SK-N-SH (cell line): ENCODE measurements around the gene COX4I1. TPM values are rescaled to one million over a fixed set of nuclear protein-coding genes. Genes with fewer than 3 reads are reported as not detected.

Experiments
- CTCF ChIA-PET: fragments of 300-600, 350-600 bp; formaldehyde crosslinking; extraction: SDS; loops from one replicate; lab custom pipeline; 2021; lab: Yijun Ruan, JAX
- POLR2A ChIA-PET: fragments of 350-600 bp; sonication (Branson Sonifier 250); formaldehyde crosslinking; extraction: SDS; loops from one replicate; lab custom pipeline; 2020; ENCODE audit warnings: antibody characterized with exemption, inconsistent platforms; lab: Yijun Ruan, JAX
- DNase-seq: peaks from one replicate; pipeline ENCODE4 v3.0.0; 2012
- H2AFZ ChIP-seq: fragments of 200-600 bp; sonication (generic); 2 replicates; pipeline ENCODE4 v1.8.1; 2016; ENCODE audit warnings: antibody characterized with exemption, mild to moderate bottlenecking, low read depth
- H3F3A ChIP-seq: fragments of 200-600 bp; sonication (generic); replicated peaks from 2 replicates; pipeline ENCODE3; 2016; ENCODE audit warnings: antibody characterized with exemption, mild to moderate bottlenecking; ENCODE audit not compliant: insufficient read depth
- H3K27ac ChIP-seq, 2 experiments: fragments of 200-500 bp in 1 of 2; fragments of 200-600 bp in 1 of 2; sonication (Bioruptor generic) in 1 of 2; sonication (generic), shearing (Covaris generic) in 1 of 2; 2 replicates each; pipeline versions ENCODE4 v1.5.1 to v1.6.1; 2014 to 2016; ENCODE audit warnings: low read depth in 2 of 2, inconsistent platforms in 1 of 2, low read length in 1 of 2, mild to moderate bottlenecking in 1 of 2, mixed read lengths in 1 of 2
- H3K27me3 ChIP-seq: fragments of 200-600 bp; sonication (generic), shearing (Covaris generic); 2 replicates; pipeline ENCODE4 v1.6.1; 2016; ENCODE audit warnings: mixed run types; ENCODE audit not compliant: insufficient read depth
- H3K36me3 ChIP-seq, 2 experiments: fragments of 200-500 bp in 1 of 2; fragments of 200-600 bp in 1 of 2; sonication (Bioruptor generic) in 1 of 2; sonication (generic) in 1 of 2; replicated peaks in 1 of 2; 2 replicates each; pipeline versions ENCODE3 to v1.5.1; 2014 to 2016; ENCODE audit warnings: low read length in 1 of 2, mild to moderate bottlenecking in 1 of 2; ENCODE audit not compliant: insufficient read depth in 2 of 2, control insufficient read depth in 1 of 2
- H3K4me1 ChIP-seq, 2 experiments: fragments of 200-500 bp in 1 of 2; fragments of 200-600 bp in 1 of 2; sonication (Bioruptor generic) in 1 of 2; sonication (generic), shearing (Covaris generic) in 1 of 2; 2 replicates each; pipeline versions ENCODE4 v1.5.1 to v1.6.1; 2014 to 2016; ENCODE audit warnings: low read depth in 1 of 2, low read length in 1 of 2, mixed run types in 1 of 2; ENCODE audit not compliant: insufficient read depth in 2 of 2, control insufficient read depth in 1 of 2
- H3K4me2 ChIP-seq: fragments of 200-600 bp; sonication (generic), shearing (Covaris generic); 2 replicates; pipeline ENCODE4 v1.6.1; 2017; ENCODE audit warnings: mixed run types
- H3K4me3 ChIP-seq, 2 experiments: fragments of 200-500 bp in 1 of 2; fragments of 200-600 bp in 1 of 2; sonication (Bioruptor generic) in 1 of 2; sonication (generic), shearing (Covaris generic) in 1 of 2; 2 replicates each; pipeline versions ENCODE4 v1.5.1 to v1.8.1; 2014 to 2016; ENCODE audit warnings: low read depth in 2 of 2, inconsistent platforms in 1 of 2, low read length in 1 of 2, mild to moderate bottlenecking in 1 of 2, mixed read lengths in 1 of 2, moderate library complexity in 1 of 2
- H3K79me2 ChIP-seq: fragments of 200-600 bp; sonication (generic); 2 replicates; pipeline ENCODE4 v1.8.1; 2017; ENCODE audit warnings: mild to moderate bottlenecking; ENCODE audit not compliant: insufficient read depth
- H3K9ac ChIP-seq: fragments of 200-600 bp; sonication (generic); 2 replicates; pipeline ENCODE4 v1.6.1; 2017; ENCODE audit warnings: mixed run types
- H3K9me2 ChIP-seq: fragments of 200-600 bp; sonication (generic); 2 replicates; pipeline ENCODE4 v1.6.1; 2017; ENCODE audit warnings: mixed run types
- H3K9me3 ChIP-seq: fragments of 200-600 bp; sonication (generic); 2 replicates; pipeline ENCODE4 v1.6.1; 2017; ENCODE audit warnings: mixed run types, mild to moderate bottlenecking, moderate library complexity
- H4K20me1 ChIP-seq: fragments of 200-600 bp; sonication (generic); 2 replicates; pipeline ENCODE4 v1.6.1; 2017; ENCODE audit warnings: mild to moderate bottlenecking, mixed run types; ENCODE audit not compliant: insufficient read depth
- ELF1 ChIP-seq: IDR thresholded peaks from 2 replicates; pipeline ENCODE4 v1.4.0; 2012
- EP300 ChIP-seq, 2 experiments: IDR thresholded peaks; 2 replicates each; pipeline versions ENCODE4 v1.4.0 to v1.6.1; 2012; ENCODE audit warnings: borderline replicate concordance in 1 of 2, low read depth in 1 of 2, low read length in 1 of 2
- EZH2phosphoT487 ChIP-seq: fragments of 200-600 bp; sonication (generic); IDR thresholded peaks from 2 replicates; pipeline ENCODE4 v1.6.1; 2017; ENCODE audit warnings: low read depth, mixed run types, mild to moderate bottlenecking, antibody characterized with exemption, moderate library complexity, borderline replicate concordance
- FOXJ3 ChIP-seq: sonication (generic); formaldehyde crosslinking; IDR thresholded peaks from 2 replicates; pipeline ENCODE4 v1.5.1; 2020; ENCODE audit warnings: mild to moderate bottlenecking, missing genetic modification reagents
- FOXM1 ChIP-seq: IDR thresholded peaks from 2 replicates; pipeline ENCODE4 v1.4.0; 2012; ENCODE audit warnings: low read depth, mild to moderate bottlenecking
- GABPA ChIP-seq: IDR thresholded peaks from 2 replicates; pipeline ENCODE4 v1.4.0; 2012; ENCODE audit warnings: low read depth, mild to moderate bottlenecking
- GATA2 ChIP-seq: sonication (generic); formaldehyde crosslinking; IDR thresholded peaks from 2 replicates; pipeline ENCODE4 v1.5.0; 2020; ENCODE audit warnings: mild to moderate bottlenecking, missing genetic modification reagents
- JUND ChIP-seq: IDR thresholded peaks from 2 replicates; pipeline ENCODE4 v1.4.0; 2012
- RXRA ChIP-seq: IDR thresholded peaks from 2 replicates; pipeline ENCODE4 v1.4.0; 2012; ENCODE audit warnings: low read depth, mild to moderate bottlenecking, borderline replicate concordance
- TEAD4 ChIP-seq: IDR thresholded peaks from 2 replicates; pipeline ENCODE4 v1.4.0; 2012; ENCODE audit warnings: mild to moderate bottlenecking, borderline replicate concordance; ENCODE audit not compliant: insufficient read depth
- USF1 ChIP-seq: IDR thresholded peaks from 2 replicates; pipeline ENCODE4 v1.4.0; 2012; ENCODE audit warnings: low read depth, borderline replicate concordance
- USF2 ChIP-seq: fragments of 150-350 bp; IDR thresholded peaks from 2 replicates; pipeline ENCODE4 v1.6.1; 2017; ENCODE audit warnings: antibody characterized with exemption, low read length, low read depth, borderline replicate concordance
- WGBS: methylation state at CpG from one replicate; pipeline ENCODE4 v1.1.6; 2017; ENCODE audit warnings: low lambda C conversion rate; 5-methylcytosine and 5-hydroxymethylcytosine counted together
- polyA plus RNA-seq, 3 experiments: library from polyadenylated mRNA; depleted of rRNA; stranded (reverse); fragments of >200 nt; gene quantifications; 2 replicates each; pipeline ENCODE4 v1.2.3, GENCODE V29; 2012

COX4I1 gene
- polyA plus RNA-seq, 1 of the 3 experiments (the other 2 are of a cell fraction): 1,294 TPM

GRCh38 chr16:85784813-85785212 lies 14.7 kb upstream of the COX4I1 start:
- Histone ChIP-seq H3K79me2 (peaks cover 48% of the 10 kb centered on the region; the same call in 1 of the 2 replicates), H3F3A (no peaks in the 10 kb centered on the region), H3K9ac (no peak overlapping the region), H2AFZ (no peak overlapping the region), H3K27me3 (no peaks in the 10 kb centered on the region), H3K9me3 (no peaks in the 10 kb centered on the region), H3K36me3 (peaks cover 24 to 50% of the 10 kb centered on the region in 2 experiments), H3K4me2 (no peak overlapping the region), H3K4me3 (no peak overlapping the region), H3K4me1 (no peaks in the 10 kb centered on the region), H4K20me1 (peaks cover 29% of the 10 kb centered on the region), H3K9me2 (no peaks in the 10 kb centered on the region), H3K27ac (no peak overlapping the region)
- POLR2A ChIA-PET: no interaction called here
- CTCF ChIA-PET: interaction anchor here (2.2 kb wide), 1 partner anchor 37 kb away, joined by 7 read pairs; no protein-coding TSS in a partner anchor
- TF ChIP-seq ELF1 (no peak), USF1 (no peak)
- no peak for DNase-seq
- WGBS: 89% methylated on average over 2 of the region's 2 CpGs

- POLR2A ChIA-PET: no interaction called here
- Histone ChIP-seq H4K20me1 (peaks cover 40% of the 10 kb centered on the region), H3K27ac (no peak overlapping the region)
Observed at GRCh38 chr16:85785927-85786326, 13.6 kb upstream of the COX4I1 start.

GRCh38 chr16:85788819-85789218 lies 10.7 kb upstream of the COX4I1 start:
- no peak overlapping the region for H3K9ac ChIP-seq
- H3K9me2 ChIP-seq: no peaks in the 10 kb centered on the region
- DNase-seq: no peak
- no peaks in the 10 kb centered on the region for H3K4me1 ChIP-seq
- H3K79me2 ChIP-seq: peaks cover 88% of the 10 kb centered on the region
- 94% methylated on average over 11 of the region's 11 CpGs for WGBS
- POLR2A ChIA-PET: no interaction called here
- no peak overlapping the region for H3K27ac ChIP-seq
- CTCF ChIA-PET: interaction anchor here (0.9 to 1.1 kb wide), 2 partner anchors 11 kb away, joined by 3 to 4 read pairs; no protein-coding TSS in a partner anchor
- H3K27me3 ChIP-seq: no peaks in the 10 kb centered on the region
- no peaks in the 10 kb centered on the region for H3F3A ChIP-seq
- H4K20me1 ChIP-seq: peaks cover 56% of the 10 kb centered on the region
- peaks cover 40 to 51% of the 10 kb centered on the region in 2 experiments for H3K36me3 ChIP-seq
- no peak overlapping the region for H3K4me2 ChIP-seq
- H2AFZ ChIP-seq: no peak overlapping the region
- no peaks in the 10 kb centered on the region for H3K9me3 ChIP-seq
- H3K4me3 ChIP-seq: no peak overlapping the region
- TF ChIP-seq JUND (no peak), USF2 (no peak), FOXJ3 (CRISPR knock-in tag) (no peak), EZH2phosphoT487 (no peak), EP300 (IDR thresholded peaks at IDR 0.05; ENCODE audit: borderline replicate concordance in 1 of 2, low read depth in 1 of 2, low read length in 1 of 2) (no peak), USF1 (no peak), GATA2 (CRISPR knock-in tag) (no peak), TEAD4 (no peak), RXRA (no peak)

More at GRCh38 chr16:85785927-85786326, 13.6 kb upstream of the COX4I1 start:
- no peaks in the 10 kb centered on the region for H3K27me3 ChIP-seq
- H3K4me3 ChIP-seq: no peak overlapping the region
- H3F3A ChIP-seq: no peaks in the 10 kb centered on the region
- 98% methylated on average over 2 of the region's 2 CpGs for WGBS
- H3K4me1 ChIP-seq: no peaks in the 10 kb centered on the region
- DNase-seq: no peak
- H3K4me2 ChIP-seq: no peak overlapping the region
- TF ChIP-seq USF1 (no peak), GABPA (no peak), FOXM1 (no peak), FOXJ3 (CRISPR knock-in tag) (no peak), USF2 (no peak)
- H3K9me2 ChIP-seq: no peaks in the 10 kb centered on the region
- H3K9ac ChIP-seq: no peak overlapping the region
- peaks cover 27 to 39% of the 10 kb centered on the region in 2 experiments for H3K36me3 ChIP-seq
- H3K9me3 ChIP-seq: no peaks in the 10 kb centered on the region
- H3K79me2 ChIP-seq: peaks cover 59% of the 10 kb centered on the region
- CTCF ChIA-PET: interaction anchor here (1.1 to 2.2 kb wide), 2 partner anchors 24 to 36 kb away, joined by 5 to 7 read pairs; no protein-coding TSS in a partner anchor
- no peak overlapping the region for H2AFZ ChIP-seq
